H1 (cell line): ENCODE measurements around the gene TRAF3IP3. TPM values are rescaled to one million over a fixed set of nuclear protein-coding genes. Genes with fewer than 3 reads are reported as not detected.

Experiments used
- CTCF ChIA-PET: fragments of 300-600 bp; sonication (Branson Sonifier 250); formaldehyde crosslinking; loops from one replicate; lab custom pipeline; 2021; ENCODE audit not compliant: partially characterized antibody; lab: Charles Lee
- POLR2A ChIA-PET: fragments of 300-600 bp; sonication (Branson Sonifier 250); formaldehyde crosslinking; loops from one replicate; lab custom pipeline; 2021; ENCODE audit warnings: inconsistent platforms; ENCODE audit not compliant: partially characterized antibody; lab: Charles Lee
- DNase-seq, 2 experiments: peaks; one replicate each; pipeline versions ENCODE4 v3.0.0 to v3.0.0-alpha.2; 2010 to 2022; ENCODE audit warnings: low spot score in 2 of 2, low read depth in 1 of 2, mixed read lengths in 1 of 2
- FAIRE-seq: peaks from 2 replicates; lab custom pipeline; 2011; peaks lifted over from hg19 to GRCh38; lab: Jason Lieb, UNC
- H2AFZ ChIP-seq: 2 replicates; pipeline ENCODE4 v1.8.1; 2012; ENCODE audit warnings: low read length, inconsistent platforms
- H2AK5ac ChIP-seq: 2 replicates; pipeline ENCODE4 v1.6.1; 2013; ENCODE audit warnings: low read depth, low read length
- H2BK120ac ChIP-seq: replicated peaks from 2 replicates; pipeline ENCODE3; 2013; ENCODE audit warnings: low read depth, low read length, inconsistent platforms
- H2BK12ac ChIP-seq: 2 replicates; pipeline ENCODE4 v1.6.1; 2013; ENCODE audit warnings: low read depth, low read length
- H2BK15ac ChIP-seq: 2 replicates; pipeline ENCODE4 v1.6.1; 2013; ENCODE audit warnings: low read length
- H2BK20ac ChIP-seq: 2 replicates; pipeline ENCODE4 v1.6.1; 2013; ENCODE audit warnings: low read length
- H2BK5ac ChIP-seq: 2 replicates; pipeline ENCODE4 v1.6.1; 2013; ENCODE audit warnings: low read depth, low read length
- H3K14ac ChIP-seq: 2 replicates; pipeline ENCODE4 v1.6.1; 2013; ENCODE audit warnings: inconsistent platforms; ENCODE audit not compliant: insufficient read length
- H3K18ac ChIP-seq: 2 replicates; pipeline ENCODE4 v1.6.1; 2013; ENCODE audit warnings: low read length; ENCODE audit errors: extremely low read depth
- H3K23ac ChIP-seq: 2 replicates; pipeline ENCODE4 v1.6.1; 2013; ENCODE audit warnings: inconsistent platforms; ENCODE audit not compliant: insufficient read length
- H3K23me2 ChIP-seq: 2 replicates; pipeline ENCODE4 v1.6.1; 2013; ENCODE audit warnings: low read depth, low read length
- H3K27ac ChIP-seq: 2 replicates; pipeline ENCODE4 v1.6.1; 2011; ENCODE audit warnings: low read depth, low read length, inconsistent platforms
- H3K27me3 ChIP-seq, 4 experiments: replicated peaks in 1 of 4; 1 replicate in 1 of 4; 2 replicates in 3 of 4; pipeline versions ENCODE4 v1.6.1 to v1.8.1; 2011 to 2013; ENCODE audit warnings: low read length in 3 of 4, mild to moderate bottlenecking in 3 of 4, inconsistent platforms in 2 of 4, mixed read lengths in 2 of 4, moderate library complexity in 1 of 4; ENCODE audit not compliant: control insufficient read depth in 3 of 4, insufficient read depth in 3 of 4; ENCODE audit errors: extremely low read depth in 1 of 4
- H3K36me3 ChIP-seq, 4 experiments: 2 replicates each; pipeline versions ENCODE4 v1.6.1 to v1.8.1; 2011 to 2013; ENCODE audit warnings: mild to moderate bottlenecking in 4 of 4, low read length in 3 of 4, moderate library complexity in 2 of 4, control low read depth in 1 of 4, inconsistent platforms in 1 of 4; ENCODE audit not compliant: insufficient read depth in 4 of 4, control insufficient read depth in 2 of 4
- H3K4ac ChIP-seq: replicated peaks from 2 replicates; pipeline ENCODE3; 2013; ENCODE audit warnings: low read length, low read depth, mixed read lengths, inconsistent platforms; ENCODE audit not compliant: insufficient read length
- H3K4me1 ChIP-seq, 4 experiments: replicated peaks in 1 of 4; 1 replicate in 1 of 4; 2 replicates in 3 of 4; pipeline versions ENCODE4 v1.6.1 to v1.8.1; 2011 to 2013; ENCODE audit warnings: low read length in 3 of 4, inconsistent platforms in 2 of 4, mixed read lengths in 1 of 4; ENCODE audit not compliant: insufficient read depth in 4 of 4, control insufficient read depth in 3 of 4
- H3K4me2 ChIP-seq, 2 experiments: 2 replicates each; pipeline versions ENCODE4 v1.6.1 to v1.8.1; 2011 to 2013; ENCODE audit warnings: low read depth in 2 of 2, low read length in 2 of 2, control low read depth in 1 of 2, inconsistent platforms in 1 of 2, mild to moderate bottlenecking in 1 of 2; ENCODE audit not compliant: insufficient read depth in 1 of 2
- H3K4me3 ChIP-seq, 4 experiments: fragments of 200-600, 300-600 bp in 1 of 4; sonication (generic), shearing (Covaris generic), sonication (Bioruptor Twin) in 1 of 4; 2 replicates each; pipeline versions ENCODE4 v1.5.1 to v1.8.1; 2011 to 2016; ENCODE audit warnings: low read length in 4 of 4, low read depth in 3 of 4, control low read depth in 2 of 4, inconsistent platforms in 2 of 4, mild to moderate bottlenecking in 2 of 4, mixed read lengths in 1 of 4, moderate library complexity in 1 of 4; ENCODE audit not compliant: insufficient read depth in 2 of 4; ENCODE audit errors: extremely low read depth in 1 of 4
- H3K56ac ChIP-seq: replicated peaks from 2 replicates; pipeline ENCODE3; 2013; ENCODE audit warnings: low read depth, mild to moderate bottlenecking, mixed read lengths, low read length, inconsistent platforms; ENCODE audit not compliant: insufficient read length
- H3K79me1 ChIP-seq: 2 replicates; pipeline ENCODE4 v1.6.1; 2013; ENCODE audit warnings: low read depth, low read length, control low read depth
- H3K79me2 ChIP-seq, 2 experiments: 2 replicates each; pipeline versions ENCODE4 v1.6.1 to v1.8.1; 2012 to 2013; ENCODE audit warnings: low read length in 2 of 2, mild to moderate bottlenecking in 2 of 2, inconsistent platforms in 1 of 2; ENCODE audit not compliant: insufficient read depth in 2 of 2, control insufficient read depth in 1 of 2
- H3K9ac ChIP-seq, 4 experiments: replicated peaks in 1 of 4; 1 replicate in 1 of 4; 2 replicates in 3 of 4; pipeline versions ENCODE4 v1.6.1 to v1.8.1; 2011 to 2013; ENCODE audit warnings: low read depth in 3 of 4, low read length in 3 of 4, control low read depth in 2 of 4, mild to moderate bottlenecking in 2 of 4, moderate library complexity in 2 of 4, inconsistent platforms in 1 of 4; ENCODE audit errors: extremely low read depth in 1 of 4
- H3K9me3 ChIP-seq, 2 experiments: 2 replicates each; pipeline versions ENCODE4 v1.6.1 to v1.8.1; 2012 to 2013; ENCODE audit warnings: mild to moderate bottlenecking in 2 of 2, moderate library complexity in 2 of 2, control low read depth in 1 of 2, inconsistent platforms in 1 of 2, low read depth in 1 of 2, low read length in 1 of 2, mixed read lengths in 1 of 2; ENCODE audit not compliant: insufficient read depth in 2 of 2
- H4K20me1 ChIP-seq, 2 experiments: replicated peaks in 1 of 2; 2 replicates each; pipeline versions ENCODE3 to v1.8.1; 2011 to 2013; ENCODE audit warnings: inconsistent platforms in 2 of 2, low read length in 2 of 2, mild to moderate bottlenecking in 1 of 2; ENCODE audit not compliant: insufficient read depth in 2 of 2, control insufficient read depth in 1 of 2
- H4K5ac ChIP-seq: 2 replicates; pipeline ENCODE4 v1.6.1; 2013; ENCODE audit warnings: low read length, low read depth, mixed read lengths, inconsistent platforms; ENCODE audit not compliant: insufficient read length
- H4K8ac ChIP-seq: 2 replicates; pipeline ENCODE4 v1.8.0; 2013; ENCODE audit warnings: mild to moderate bottlenecking, moderate library complexity, low read length, inconsistent platforms; ENCODE audit not compliant: insufficient read depth; ENCODE audit errors: extremely low read depth
- H4K91ac ChIP-seq: replicated peaks from 2 replicates; pipeline ENCODE3; 2013; ENCODE audit warnings: low read length, mixed read lengths, inconsistent platforms; ENCODE audit not compliant: insufficient read length
- CBX5 ChIP-seq: fragments of 300-800, 300-1000 bp; sonication (generic); IDR thresholded peaks from 2 replicates; pipeline ENCODE4 v1.7.1; 2016; ENCODE audit warnings: antibody characterized with exemption, low read length, low read depth
- CBX8 ChIP-seq: fragments of 300-800, 300-1000 bp; sonication (generic); IDR thresholded peaks from 2 replicates; pipeline ENCODE4 v1.7.1; 2016; ENCODE audit warnings: low read depth, low read length, borderline replicate concordance
- KDM5A ChIP-seq: fragments of 200-600 bp; IDR thresholded peaks from 2 replicates; pipeline ENCODE4 v1.7.1; 2012; ENCODE audit warnings: mild to moderate bottlenecking, low read length, inconsistent platforms, mixed read lengths
- RXRA ChIP-seq: IDR thresholded peaks from 2 replicates; pipeline ENCODE4 v1.6.1; 2011; ENCODE audit warnings: low read depth, mild to moderate bottlenecking, low read length, moderate library complexity; ENCODE audit not compliant: insufficient read depth
- SIN3A ChIP-seq, 2 experiments: IDR thresholded peaks in 1 of 2; conservative IDR thresholded peaks in 1 of 2; 2 replicates each; pipeline ENCODE4 v1.6.1; 2011 to 2012; ENCODE audit warnings: low read length in 2 of 2, improper control_type of control experiment in 1 of 2, low read depth in 1 of 2, mild to moderate bottlenecking in 1 of 2
- SIX5 ChIP-seq: IDR thresholded peaks from 2 replicates; pipeline ENCODE4 v1.6.1; 2011; ENCODE audit warnings: mild to moderate bottlenecking, low read depth, low read length
- SP1 ChIP-seq: IDR thresholded peaks from 2 replicates; pipeline ENCODE4 v1.6.1; 2011; ENCODE audit warnings: low read depth, low read length
- TAF1 ChIP-seq: IDR thresholded peaks from 2 replicates; pipeline ENCODE4 v1.6.1; 2011; ENCODE audit warnings: mild to moderate bottlenecking, low read depth, low read length
- TEAD4 ChIP-seq: IDR thresholded peaks from 2 replicates; pipeline ENCODE4 v1.6.1; 2012; ENCODE audit warnings: low read depth, low read length, inconsistent platforms, mixed read lengths
- WGBS, 2 experiments: shearing (Covaris generic) in 1 of 2; methylation state at CpG; one replicate each; pipeline versions ENCODE4 v1.1.6 to v1.1.7; 2013 to 2015; ENCODE audit warnings: low lambda C conversion rate in 2 of 2, mixed read lengths in 2 of 2, inconsistent platforms in 1 of 2, low coverage in 1 of 2, missing lambda C conversion rate in 1 of 2; ENCODE audit not compliant: insufficient replicate concordance in 2 of 2, insufficient coverage in 1 of 2, insufficient read length in 1 of 2; ENCODE audit errors: extremely low coverage in 1 of 2, missing lambda C conversion rate in 1 of 2; 5-methylcytosine and 5-hydroxymethylcytosine counted together
- polyA plus RNA-seq, 7 experiments: library from polyadenylated mRNA; depleted of rRNA in 3 of 7; stranded (reverse) in 5 of 7; unstranded in 2 of 7; fragments of >200 nt in 5 of 7; fragments of 200-250 nt in 2 of 7; gene quantifications; 1 replicate in 5 of 7; 2 replicates in 1 of 7; 4 replicates in 1 of 7; pipeline versions ENCODE4 v1.2.1 to v1.2.3, GENCODE V29; 2011 to 2013; ENCODE audit warnings: missing spikeins in 2 of 7, mixed read lengths in 2 of 7
- total RNA-seq: library from RNA; stranded (reverse); fragmentation: NEBNext Ultra II Directional; extraction: Animal tissue kit (Norgen Biotek cat#: 25700); gene quantifications from 2 replicates; pipeline ENCODE4 v1.2.1, GENCODE V29; 2021
- TF ChIP-seq, protein P1 (sequence below), 3 experiments: IDR thresholded peaks; 1 replicate in 2 of 3; 2 replicates in 1 of 3; pipeline versions ENCODE4 v1.5.1 to v1.6.1; 2011; ENCODE audit warnings: low read length in 3 of 3, mild to moderate bottlenecking in 3 of 3, inconsistent platforms in 2 of 3, low read depth in 1 of 3, moderate library complexity in 1 of 3; ENCODE audit not compliant: insufficient read depth in 1 of 3; ENCODE audit errors: control extremely low read depth in 1 of 3
- TF ChIP-seq, protein P2 (sequence below): IDR thresholded peaks from 2 replicates; pipeline ENCODE4 v1.6.1; 2011; ENCODE audit warnings: low read depth, mild to moderate bottlenecking, low read length; ENCODE audit not compliant: insufficient read depth

TRAF3IP3 gene
- total and polyA plus RNA-seq, 2 of the 8 experiments (the other 6 are each of a cell fraction or from before 2014, with no cell fraction given) = not detected

DNA sequence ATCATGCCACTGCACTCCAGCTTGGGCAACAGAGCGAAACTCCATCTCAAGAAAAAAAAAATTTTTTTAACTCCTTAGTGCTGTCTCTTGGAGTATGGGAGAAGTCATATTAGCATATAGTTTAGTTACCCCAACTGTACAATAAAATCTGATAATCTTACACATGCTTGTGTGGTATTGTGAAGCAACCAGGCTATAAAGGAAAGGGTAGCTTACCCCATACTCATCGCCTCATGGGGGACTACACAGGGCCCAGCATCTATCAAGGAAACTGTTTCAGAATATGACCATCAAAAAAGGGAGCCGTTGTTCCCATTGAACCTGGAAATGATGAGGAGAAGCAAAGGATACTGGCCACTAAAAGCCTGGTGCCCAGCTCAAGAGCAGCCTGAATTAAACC lies 3.0 kb upstream of the TRAF3IP3 start:
- no peaks in the 10 kb centered on the region for H3K9me3 ChIP-seq
- no peak for FAIRE-seq
- POLR2A ChIA-PET = no interaction called here
- no peak overlapping the region for H2AK5ac ChIP-seq
- H4K20me1 ChIP-seq = no peaks in the 10 kb centered on the region
- no peak overlapping the region for H4K91ac ChIP-seq
- H2BK120ac ChIP-seq = no peak overlapping the region
- no peak overlapping the region for H3K4ac ChIP-seq
- no peak overlapping the region for H2BK15ac ChIP-seq
- no peak overlapping the region for H2BK20ac ChIP-seq
- no peak overlapping the region for H3K23ac ChIP-seq
- no peak overlapping the region for H3K18ac ChIP-seq
- H3K27me3 ChIP-seq = peaks cover 0 to 4% (median 0%) of the 10 kb centered on the region in 4 experiments; a peak in 2 of 7 replicates
- H3K4me1 ChIP-seq = peaks cover 0 to 9% (median 0%) of the 10 kb centered on the region in 4 experiments; a peak in 1 of 7 replicates
- H2AFZ ChIP-seq = no peak overlapping the region
- H3K36me3 ChIP-seq = no peaks in the 10 kb centered on the region
- no peaks in the 10 kb centered on the region for H3K23me2 ChIP-seq
- H3K4me2 ChIP-seq = no peak overlapping the region
- H2BK12ac ChIP-seq = no peak overlapping the region
- H3K79me1 ChIP-seq = no peaks in the 10 kb centered on the region
- 99% methylated on average over 3 of the region's 3 CpGs; no CpG with 5 or more reads in 1 of the 2 experiments for WGBS, 2 experiments
- no peak overlapping the region for H3K56ac ChIP-seq
- no peak overlapping the region for H3K4me3 ChIP-seq
- H4K8ac ChIP-seq = no peak overlapping the region
- no peak for DNase-seq
- no peak overlapping the region for H3K27ac ChIP-seq
- H4K5ac ChIP-seq = no peak overlapping the region
- H3K14ac ChIP-seq = no peak overlapping the region
- CTCF ChIA-PET = interaction anchor here (0.7 to 1.3 kb wide), 2 partner anchors 71 to 125 kb away, joined by 3 to 4 read pairs; no protein-coding TSS in a partner anchor
- no peaks in the 10 kb centered on the region for H3K79me2 ChIP-seq
- H3K9ac ChIP-seq = no peak overlapping the region
- H2BK5ac ChIP-seq = no peak overlapping the region
- TF ChIP-seq SIX5 = no peak
- TF ChIP-seq RXRA = no peak
- TF ChIP-seq SP1 = no peak
- TF ChIP-seq CBX5 = no peak
- TF ChIP-seq CBX8 = no peak
- TF ChIP-seq, protein P1, sequence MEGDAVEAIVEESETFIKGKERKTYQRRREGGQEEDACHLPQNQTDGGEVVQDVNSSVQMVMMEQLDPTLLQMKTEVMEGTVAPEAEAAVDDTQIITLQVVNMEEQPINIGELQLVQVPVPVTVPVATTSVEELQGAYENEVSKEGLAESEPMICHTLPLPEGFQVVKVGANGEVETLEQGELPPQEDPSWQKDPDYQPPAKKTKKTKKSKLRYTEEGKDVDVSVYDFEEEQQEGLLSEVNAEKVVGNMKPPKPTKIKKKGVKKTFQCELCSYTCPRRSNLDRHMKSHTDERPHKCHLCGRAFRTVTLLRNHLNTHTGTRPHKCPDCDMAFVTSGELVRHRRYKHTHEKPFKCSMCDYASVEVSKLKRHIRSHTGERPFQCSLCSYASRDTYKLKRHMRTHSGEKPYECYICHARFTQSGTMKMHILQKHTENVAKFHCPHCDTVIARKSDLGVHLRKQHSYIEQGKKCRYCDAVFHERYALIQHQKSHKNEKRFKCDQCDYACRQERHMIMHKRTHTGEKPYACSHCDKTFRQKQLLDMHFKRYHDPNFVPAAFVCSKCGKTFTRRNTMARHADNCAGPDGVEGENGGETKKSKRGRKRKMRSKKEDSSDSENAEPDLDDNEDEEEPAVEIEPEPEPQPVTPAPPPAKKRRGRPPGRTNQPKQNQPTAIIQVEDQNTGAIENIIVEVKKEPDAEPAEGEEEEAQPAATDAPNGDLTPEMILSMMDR (IDR thresholded peaks at IDR 0.05; ENCODE audit: control extremely low read depth in 1 of 3, insufficient read depth in 1 of 3, low read depth in 1 of 3, low read length in 3 of 3) = no peak
- no peak for TF ChIP-seq SIN3A (conservative IDR thresholded peaks at IDR 0.05 in 1 of 2, IDR thresholded peaks at IDR 0.05 in 1 of 2; ENCODE audit: low read depth in 1 of 2, low read length in 2 of 2)
- no peak for TF ChIP-seq TEAD4
- TF ChIP-seq KDM5A = no peak
- TF ChIP-seq TAF1 = no peak
- TF ChIP-seq, protein P2, sequence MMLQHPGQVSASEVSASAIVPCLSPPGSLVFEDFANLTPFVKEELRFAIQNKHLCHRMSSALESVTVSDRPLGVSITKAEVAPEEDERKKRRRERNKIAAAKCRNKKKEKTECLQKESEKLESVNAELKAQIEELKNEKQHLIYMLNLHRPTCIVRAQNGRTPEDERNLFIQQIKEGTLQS = no peak
